ENCODE data around the gene CIAPIN1. TPM values are rescaled to one million over a fixed set of nuclear protein-coding genes. Genes with fewer than 3 reads are reported as not detected.

The CIAPIN1 gene
- total RNA-seq, 1 experiment from 2014 or later: 98.3 TPM

- no peak for DNase-seq
- no peaks in the 10 kb centered on the region for H3K9me3 ChIP-seq
- POLR2A ChIA-PET: no interaction called here
- Mint-ChIP-seq H3K36me3 (ENCODE audit: insufficient read depth, unreplicated experiment) (no peaks in the 10 kb centered on the region), H3K9me3 (ENCODE audit: unreplicated experiment) (no peaks in the 10 kb centered on the region), H3K27me3 (ENCODE audit: insufficient read depth, unreplicated experiment) (no peaks in the 10 kb centered on the region), H3K4me1 (ENCODE audit: low read depth, unreplicated experiment) (peaks cover 20% of the 10 kb centered on the region), H3K4me3 (ENCODE audit: unreplicated experiment) (no peak overlapping the region), H3K27ac (ENCODE audit: unreplicated experiment) (no peak overlapping the region)
- peaks cover 23% of the 10 kb centered on the region for H3K4me1 ChIP-seq
- intact Hi-C loops (cut with micrococcal nuclease; ENCODE audit: unreplicated experiment): no loop called here
- BruUV-seq (replicated peaks): no TSS peak
- CTCF ChIA-PET: no interaction called here
- H3K4me3 ChIP-seq (ENCODE audit: low read depth, low read length): no peak overlapping the region
- no peaks in the 10 kb centered on the region for H3K27me3 ChIP-seq (replicated peaks; ENCODE audit: control insufficient read depth, insufficient read depth, low read length)
- no peaks in the 10 kb centered on the region for H3K36me3 ChIP-seq (ENCODE audit: control insufficient read depth, insufficient read depth, low read length)
- TF ChIP-seq CTCF (IDR thresholded peaks at IDR 0.05; ENCODE audit: insufficient read depth in 1 of 2, low read depth in 1 of 2, low read length in 1 of 2, severe bottlenecking in 1 of 2, unreplicated experiment in 1 of 2): no peak
These were observed 67.6 kb downstream of the CIAPIN1 start for GRCh38 chr16:57379579-57379978.

Other genes starting within 250 kb of the CIAPIN1 start
- gene ARL2BP, start 202.1 kb downstream of the CIAPIN1 start, total RNA-seq (2022): 38.5 and 47.6 TPM in 2 replicates
- gene PLLP, start 162.7 kb downstream of the CIAPIN1 start, total RNA-seq (2022): 53.0 and 54.0 TPM in 2 replicates
- gene CCL22, start 88.6 kb downstream of the CIAPIN1 start, total RNA-seq (2022): 0.44 and 0.68 TPM in 2 replicates
- gene CX3CL1, start 74.9 kb downstream of the CIAPIN1 start, total RNA-seq (2022): 0.16 TPM in 1 of 2 replicates, not detected in the other
- not detected in 2 replicates for gene CCL17, start 42.6 kb downstream of the CIAPIN1 start, total RNA-seq (2022)
- 50.9 and 54.2 TPM in 2 replicates for gene COQ9, start 94 bp upstream of the CIAPIN1 start, total RNA-seq (2022)
- 100 and 102 TPM in 2 replicates for gene POLR2C, start 15.3 kb upstream of the CIAPIN1 start, total RNA-seq (2022)
- gene DOK4, start 39.1 kb upstream of the CIAPIN1 start, total RNA-seq (2022): 111 and 122 TPM in 2 replicates
- gene CCDC102A, start 89.2 kb upstream of the CIAPIN1 start, total RNA-seq (2022): 9.1 and 11.8 TPM in 2 replicates
- gene ADGRG5, start 95.3 kb upstream of the CIAPIN1 start, total RNA-seq (2022): 4.6 and 5.2 TPM in 2 replicates
- 153 and 195 TPM in 2 replicates for gene ADGRG1, start 181.2 kb upstream of the CIAPIN1 start, total RNA-seq (2022)
- gene ADGRG3, start 220.9 kb upstream of the CIAPIN1 start, total RNA-seq (2022): 0.25 TPM in 1 of 2 replicates, not detected in the other
- gene DRC7, start 247.4 kb upstream of the CIAPIN1 start, total RNA-seq (2022): 1.1 and 1.2 TPM in 2 replicates